GM18867 (cell line): ENCODE measurements around the gene GABRG3.

Experiments
- ATAC-seq: cut with Tn5 transposase; IDR thresholded peaks from one replicate; pipeline ENCODE4 v1.9.1; 2021; ENCODE audit warnings: mild to moderate bottlenecking, moderate library complexity; ENCODE audit not compliant: unreplicated experiment

Gene GABRG3

DNA sequence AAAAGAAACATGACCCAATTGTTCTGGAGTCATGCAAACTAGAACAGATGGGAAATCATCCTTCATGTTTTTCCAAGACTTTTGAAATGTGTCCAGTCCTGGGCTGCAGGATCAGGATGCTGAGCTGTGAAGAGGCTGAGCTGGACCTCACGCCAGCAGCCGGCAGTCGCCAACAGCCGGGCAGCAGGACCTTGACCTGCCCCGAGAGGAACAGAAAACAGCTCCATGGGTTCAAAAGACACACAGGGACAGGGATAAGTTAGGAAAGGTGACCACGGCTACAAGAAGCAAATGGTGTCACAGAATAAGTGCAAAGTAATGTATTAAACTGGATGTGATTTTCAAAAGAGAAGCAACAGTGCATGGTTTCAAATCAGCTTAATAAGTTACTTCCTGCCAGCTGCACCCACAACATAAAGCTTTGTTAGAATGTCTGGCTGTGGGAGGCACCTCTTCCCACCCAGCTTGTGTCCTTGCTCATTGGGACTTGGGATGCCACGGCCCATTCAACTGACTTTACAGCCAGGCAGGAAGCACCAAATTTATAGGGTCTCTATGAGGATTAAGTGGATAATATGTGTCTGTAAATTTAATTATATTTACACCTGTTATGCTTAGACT lies 266.4 kb downstream of the GABRG3 start:
- ATAC-seq, result no peak

DNA sequence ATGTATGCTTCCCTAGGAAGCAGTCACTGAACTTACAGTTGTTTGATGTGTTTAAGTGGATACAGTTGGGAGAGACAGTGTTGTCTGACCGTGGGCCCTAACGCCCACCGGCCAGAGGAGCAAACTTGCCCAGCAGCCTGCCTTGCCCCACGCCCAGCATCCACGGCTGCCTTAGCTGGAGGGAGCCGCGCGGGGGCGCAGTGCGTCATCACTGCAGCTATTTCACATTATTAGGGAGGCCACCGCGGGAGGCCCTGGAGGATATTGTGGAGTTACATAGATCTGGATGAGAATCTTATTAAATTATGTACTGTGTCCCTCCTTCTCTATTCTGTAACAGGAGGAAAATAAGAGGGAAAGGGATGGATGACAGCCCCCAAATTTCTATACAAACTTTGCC lies 267.2 kb downstream of the GABRG3 start:
- ATAC-seq, result no peak

GRCh38 chr15:27238707-27239423 lies 267.9 kb downstream of the GABRG3 start:
- no peak for ATAC-seq

GRCh38 chr15:27241943-27242342 lies 271.0 kb downstream of the GABRG3 start:
- ATAC-seq, result no peak

DNA sequence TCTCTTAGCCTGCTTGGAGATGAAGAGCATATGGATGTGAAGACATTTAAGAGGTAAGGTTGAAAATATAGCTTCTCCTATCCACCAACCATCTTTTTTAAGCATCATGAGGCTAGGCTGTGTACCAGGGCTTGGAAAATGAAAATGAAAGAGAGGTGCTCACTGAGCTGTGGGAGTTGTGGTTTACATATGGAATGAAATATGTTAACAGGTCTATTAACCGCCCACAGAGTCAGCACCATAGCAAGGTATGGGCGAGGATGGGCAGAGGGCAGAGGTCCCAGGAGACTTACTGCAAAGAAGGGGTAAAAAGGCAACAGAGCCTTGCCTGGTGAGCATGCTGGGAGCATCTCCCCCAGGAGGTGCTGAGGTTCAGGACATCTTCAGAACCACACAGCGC lies 273.1 kb downstream of the GABRG3 start:
- peak; percentile 73 for ATAC-seq

DNA sequence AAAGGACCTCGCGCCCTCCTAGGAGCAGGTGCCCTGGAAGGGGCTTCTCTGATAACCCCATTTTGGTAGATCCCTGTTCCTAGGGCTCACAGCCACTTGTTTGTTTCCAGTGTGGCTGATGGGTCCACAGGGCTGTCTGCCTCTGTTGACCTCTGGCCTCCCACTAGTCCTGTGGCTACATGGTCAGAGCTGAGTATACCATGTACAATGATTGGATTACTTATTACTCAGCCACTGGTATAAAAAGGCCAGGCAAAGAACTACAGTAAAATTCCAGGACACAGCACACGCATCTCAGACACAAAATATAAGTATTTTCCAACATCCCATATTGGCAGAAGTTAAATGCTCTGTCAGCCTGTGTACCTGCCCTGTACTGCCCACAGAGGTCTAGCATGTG lies 277.3 kb downstream of the GABRG3 start:
- no peak for ATAC-seq

DNA sequence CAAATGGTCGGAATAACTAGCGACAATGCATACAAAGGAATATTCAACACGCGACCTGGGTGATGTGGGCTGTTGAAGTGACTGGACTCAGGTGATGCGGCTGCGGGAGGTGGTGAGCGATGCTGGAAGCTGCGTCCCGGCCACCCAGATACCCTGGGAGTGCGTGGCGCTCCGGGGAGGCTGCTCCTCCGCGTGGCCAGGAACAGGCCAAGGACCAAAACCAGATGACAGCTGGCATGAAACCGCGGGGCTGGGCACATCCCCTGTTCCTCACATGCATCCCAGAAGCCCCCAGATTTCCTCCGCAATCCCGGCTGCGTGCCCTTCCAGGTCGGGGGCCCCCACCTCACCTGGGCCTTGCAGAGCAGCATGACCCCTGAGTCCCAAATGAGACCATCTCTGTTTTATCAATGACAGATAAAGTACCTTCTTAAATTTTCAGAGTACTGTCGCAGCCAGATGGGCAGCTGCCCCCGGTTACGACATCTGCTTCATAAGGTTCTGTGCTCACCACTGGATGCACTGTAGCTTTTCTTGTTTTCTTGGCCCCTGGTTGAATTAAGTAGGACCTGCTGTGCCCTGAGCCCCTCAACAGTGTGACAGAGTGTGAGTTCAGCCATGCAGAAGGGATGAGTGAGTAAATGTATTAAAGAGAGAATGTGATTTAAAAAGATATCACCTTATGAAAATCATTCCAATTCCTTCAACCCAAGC lies 278.2 kb downstream of the GABRG3 start:
- no peak for ATAC-seq

DNA sequence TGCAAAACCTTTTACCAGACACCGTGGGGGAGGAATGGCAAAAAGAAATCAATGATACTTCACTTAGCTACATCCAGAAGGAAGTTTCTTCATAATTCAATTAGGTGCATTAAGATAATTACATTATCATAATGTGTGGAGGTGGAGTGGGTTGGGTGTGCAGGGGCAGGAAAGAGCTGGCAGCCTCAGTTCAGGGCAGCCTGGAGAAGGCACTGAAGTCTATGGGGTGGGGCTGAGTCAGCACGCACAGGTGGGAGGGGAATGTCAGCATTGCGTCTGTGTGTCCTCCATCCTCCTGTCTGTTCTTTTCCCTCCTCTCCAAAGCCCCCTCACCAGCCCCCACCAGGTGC lies 278.8 kb downstream of the GABRG3 start:
- no peak for ATAC-seq

DNA sequence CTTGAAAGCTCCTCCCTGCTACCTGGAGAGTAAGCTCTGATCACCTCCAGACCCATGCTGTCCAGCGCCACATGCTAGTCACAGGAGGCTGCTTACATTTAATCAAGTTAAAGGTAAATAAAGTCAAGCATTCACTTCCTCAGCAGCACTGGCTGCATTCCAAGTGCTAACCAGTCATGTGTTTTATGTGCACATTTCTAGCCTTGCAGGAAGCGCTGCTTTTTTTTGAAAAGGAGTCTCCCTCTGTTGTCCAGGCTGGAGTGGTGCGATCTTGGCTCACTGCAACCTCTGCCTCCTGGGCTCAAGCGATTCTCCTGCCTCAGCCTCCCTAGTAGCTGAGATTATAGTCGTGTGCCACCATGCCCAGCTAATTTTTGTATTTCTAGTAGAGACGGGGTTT lies 279.2 kb downstream of the GABRG3 start:
- no peak for ATAC-seq

GRCh38 chr15:27254055-27254454 lies 283.1 kb downstream of the GABRG3 start:
- ATAC-seq, result no peak

- ATAC-seq, result no peak
Measured at GRCh38 chr15:27254801-27255200, 283.8 kb downstream of the GABRG3 start.

DNA sequence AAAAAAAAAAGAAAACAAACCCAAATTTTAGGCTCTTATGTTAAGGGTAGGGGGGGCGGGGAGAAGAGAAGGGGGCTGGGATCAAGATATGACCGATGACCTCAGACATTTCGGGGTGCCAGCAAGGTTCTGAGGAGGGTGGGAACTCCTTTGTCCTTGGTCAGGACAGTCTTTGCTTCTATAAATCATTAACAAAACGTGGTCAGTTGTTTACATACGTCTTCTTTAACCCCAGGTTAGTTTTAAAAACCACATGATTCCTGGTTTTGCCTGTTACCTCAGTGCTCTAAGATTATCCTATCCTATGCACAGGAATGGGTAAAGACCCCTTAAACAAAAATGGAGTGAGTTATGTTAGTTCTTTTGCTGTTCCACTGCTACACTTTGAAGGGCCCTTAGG lies 285.5 kb downstream of the GABRG3 start:
- ATAC-seq, result no peak

- no peak for ATAC-seq
Measured at GRCh38 chr15:27258287-27258686, 287.3 kb downstream of the GABRG3 start.

GRCh38 chr15:27260523-27260922 lies 289.5 kb downstream of the GABRG3 start:
- no peak for ATAC-seq

GRCh38 chr15:27268923-27269322 lies 297.9 kb downstream of the GABRG3 start:
- ATAC-seq, result no peak

GRCh38 chr15:27271258-27271657 lies 300.3 kb downstream of the GABRG3 start:
- ATAC-seq, result no peak

DNA sequence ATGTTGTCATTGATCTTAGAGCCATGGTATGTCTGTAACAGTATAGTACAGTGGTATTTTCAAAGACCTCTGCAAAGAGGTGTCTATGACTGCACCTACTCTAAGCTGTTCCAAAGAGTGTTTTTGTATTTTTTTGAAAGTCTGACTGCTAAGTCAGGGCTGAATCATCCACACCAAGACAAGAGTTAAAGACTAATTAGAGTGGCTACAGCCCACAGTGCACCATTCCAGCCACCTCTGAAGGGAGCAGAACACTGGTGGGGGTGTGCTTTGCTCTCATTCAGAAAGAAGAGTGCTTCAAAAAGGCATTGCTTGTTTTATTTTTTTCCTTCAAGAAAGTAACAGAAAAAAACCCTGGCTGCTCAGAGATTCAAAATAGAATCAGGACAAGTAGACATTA lies 301.4 kb downstream of the GABRG3 start:
- ATAC-seq, result no peak

DNA sequence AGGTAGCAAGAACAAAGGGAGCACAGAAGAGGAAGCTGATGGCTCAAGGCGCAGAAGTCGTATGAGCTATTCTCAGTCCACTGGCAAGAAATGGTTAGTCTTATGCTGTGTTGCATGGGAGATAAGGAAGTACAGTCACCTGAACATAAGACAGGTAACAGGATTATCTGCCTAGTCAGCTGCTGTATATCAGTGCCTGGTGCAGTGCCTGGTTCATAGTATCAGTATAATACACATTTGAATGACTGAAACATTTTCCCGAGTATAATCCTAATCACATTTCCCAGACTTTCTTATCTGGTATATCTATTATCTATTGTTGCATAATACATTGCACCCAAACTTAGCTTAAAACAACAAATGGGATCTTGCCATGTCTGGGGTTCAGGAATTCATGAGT lies 302.5 kb downstream of the GABRG3 start:
- ATAC-seq, result no peak

GRCh38 chr15:27278761-27279160 lies 307.8 kb downstream of the GABRG3 start:
- no peak for ATAC-seq

DNA sequence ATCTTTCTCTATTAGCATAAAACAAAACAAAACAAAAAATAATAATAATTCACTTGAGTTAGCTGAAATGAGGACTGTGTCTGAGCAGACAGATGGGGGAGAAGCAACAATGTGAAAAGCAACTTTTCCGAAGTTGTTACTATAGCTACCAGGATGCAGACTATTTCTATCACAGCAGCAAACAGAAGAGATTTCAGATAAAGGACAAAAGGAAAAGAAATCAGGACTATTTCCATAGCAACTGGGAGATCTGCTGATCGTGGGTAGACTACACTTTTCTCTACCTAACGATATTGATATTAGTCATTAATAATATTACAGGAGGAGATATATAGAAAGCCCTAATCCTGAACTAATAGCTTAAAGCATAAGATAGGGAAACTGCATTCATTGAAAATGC lies 321.7 kb downstream of the GABRG3 start:
- no peak for ATAC-seq

DNA sequence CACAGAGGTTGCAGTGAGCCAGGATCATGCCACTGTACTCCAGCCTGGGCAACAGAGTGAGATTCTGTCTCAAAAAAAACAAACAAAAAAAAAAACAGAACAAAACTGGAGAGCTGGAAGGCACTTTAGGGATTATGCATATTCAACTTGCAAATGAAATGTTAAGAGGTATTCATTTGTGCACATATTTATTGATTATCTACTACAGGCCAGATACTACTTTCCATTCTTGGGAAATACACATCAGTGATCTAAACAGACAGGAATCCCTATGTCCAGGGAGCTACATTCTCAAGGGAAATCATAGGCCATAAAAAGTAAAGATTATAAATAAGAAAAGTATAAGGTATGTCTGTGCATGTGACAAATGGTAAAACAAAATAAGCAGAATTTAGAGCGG lies 322.6 kb downstream of the GABRG3 start:
- ATAC-seq, result no peak

GRCh38 chr15:27317736-27318135 lies 346.8 kb downstream of the GABRG3 start:
- ATAC-seq, result no peak
